Fibroblast of villous mesenchyme (primary cell): ENCODE measurements around the gene ADGRB2. TPM values are rescaled to one million over a fixed set of nuclear protein-coding genes. Genes with fewer than 3 reads are reported as not detected.

Experiments used
- DNase-seq: peaks from one replicate; pipeline ENCODE4 v3.0.0-alpha.2; 2010; ENCODE audit warnings: low read depth
- H3K4me3 ChIP-seq: 2 replicates; pipeline ENCODE4 v1.5.1; 2011; ENCODE audit warnings: low read depth, mild to moderate bottlenecking, low read length
- CTCF ChIP-seq: IDR thresholded peaks from 2 replicates; pipeline ENCODE4 v1.5.1; 2012; ENCODE audit warnings: low read depth, mild to moderate bottlenecking, low read length; ENCODE audit not compliant: insufficient read depth
- total RNA-seq: library from RNA; depleted of rRNA; stranded (reverse); fragments of >200 nt; gene quantifications from 2 replicates; pipeline ENCODE4 v1.2.3, GENCODE V29; 2012

The ADGRB2 gene
- total RNA-seq, 1 donor, result 14.2 TPM

GRCh38 chr1:31750858-31751510, 13.2 kb downstream of the ADGRB2 start:
- DNase-seq, result peak; percentile 45
- no peak overlapping the region for H3K4me3 ChIP-seq
- no peak for TF ChIP-seq CTCF

DNA sequence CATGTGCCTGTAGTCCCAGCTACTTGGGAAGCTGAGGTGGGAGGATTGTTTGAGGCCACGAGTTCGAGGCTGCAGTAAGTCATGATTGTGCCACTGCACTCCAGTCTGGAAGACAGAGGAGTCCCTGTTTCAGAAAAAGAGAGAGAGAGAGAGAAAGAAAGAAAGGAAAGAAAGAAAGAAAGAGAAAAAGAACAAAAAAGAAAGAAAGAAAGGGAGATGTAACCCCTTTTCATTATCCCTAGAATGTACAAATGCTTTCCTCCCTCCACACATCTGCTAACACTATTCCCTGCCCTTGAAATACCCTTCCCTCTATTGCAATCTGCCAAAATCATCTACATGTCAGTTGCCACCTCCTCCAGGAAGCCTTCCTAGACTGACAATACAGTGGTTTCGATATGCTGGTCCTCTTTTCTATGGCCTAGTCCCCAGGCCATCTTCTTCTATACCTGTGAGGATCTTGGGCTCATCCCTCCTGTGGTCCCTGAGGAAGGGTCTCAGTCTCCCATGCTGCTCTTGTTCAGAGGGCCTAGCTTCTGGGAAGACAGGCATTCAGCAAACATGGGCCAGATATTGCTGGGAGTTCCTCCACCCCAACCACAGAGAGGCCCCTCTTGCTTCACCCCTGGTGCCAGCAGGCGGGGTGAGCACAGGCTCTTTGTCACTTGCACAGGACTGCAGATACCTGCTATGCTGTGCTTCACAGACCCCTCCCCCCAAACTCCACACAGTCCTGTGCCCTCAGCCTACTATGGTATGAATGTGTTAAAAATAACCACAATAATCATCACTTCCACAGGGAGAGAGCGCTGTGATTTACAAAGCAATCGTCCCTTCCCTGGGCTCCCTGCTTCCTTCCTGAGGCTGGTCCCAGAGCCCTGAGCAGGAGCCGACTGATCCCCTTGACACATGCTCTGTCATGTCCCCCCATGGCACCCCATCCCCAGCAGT, 14.1 kb downstream of the ADGRB2 start:
- DNase-seq, result no peak
- no peak for TF ChIP-seq CTCF
- no peak overlapping the region for H3K4me3 ChIP-seq

DNA sequence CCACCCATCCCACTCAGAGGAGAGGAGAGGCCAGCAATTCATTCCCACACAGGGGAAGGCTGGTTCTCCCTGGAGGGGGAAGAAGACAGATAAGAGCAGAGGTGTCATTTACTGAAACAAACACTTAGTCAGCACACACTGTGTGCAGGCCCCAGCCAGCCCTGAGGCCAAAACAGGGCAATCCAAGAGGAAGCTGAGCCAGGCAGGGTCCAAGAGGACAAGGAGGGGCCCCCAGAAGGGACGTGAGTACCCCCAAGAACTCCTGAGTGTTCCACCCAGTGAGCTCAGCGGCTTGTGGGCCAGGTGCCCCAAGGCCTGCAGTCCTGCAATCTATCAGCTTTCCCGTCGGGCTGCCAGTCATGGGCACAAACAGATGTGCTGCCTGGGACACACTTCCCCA, 15.8 kb downstream of the ADGRB2 start:
- no peak overlapping the region for H3K4me3 ChIP-seq
- TF ChIP-seq CTCF, result no peak
- DNase-seq, result no peak

DNA sequence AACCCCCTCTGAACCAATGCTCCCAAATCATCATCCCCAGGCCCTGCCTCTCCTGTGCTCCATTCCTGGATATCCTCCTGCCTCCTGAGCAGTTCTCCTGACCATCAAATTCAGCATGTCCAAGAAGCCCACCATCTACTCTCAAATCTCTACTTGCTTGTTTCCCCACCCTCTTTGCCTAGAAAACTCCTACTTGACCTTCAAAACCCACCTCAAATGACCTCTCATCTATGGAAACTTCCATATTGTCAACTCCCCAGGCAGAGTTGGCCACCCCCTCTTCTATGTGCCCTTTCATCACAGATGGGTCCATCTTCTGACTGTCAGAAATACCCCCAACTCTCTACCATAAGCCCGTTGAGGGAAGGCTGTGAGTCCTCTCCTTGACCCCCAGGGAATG, 16.8 kb downstream of the ADGRB2 start:
- TF ChIP-seq CTCF, result no peak
- H3K4me3 ChIP-seq, result no peak overlapping the region
- DNase-seq, result no peak

- no peak for DNase-seq
- TF ChIP-seq CTCF, result no peak
- H3K4me3 ChIP-seq, result no peak overlapping the region
Measured at GRCh38 chr1:31746687-31747086, 17.5 kb downstream of the ADGRB2 start.

GRCh38 chr1:31745946-31746670, 18.0 kb downstream of the ADGRB2 start:
- H3K4me3 ChIP-seq, result no peak overlapping the region
- TF ChIP-seq CTCF, result no peak
- no peak for DNase-seq
